Measurements from ENCODE around the gene MFN1. TPM values are rescaled to one million over a fixed set of nuclear protein-coding genes. Genes with fewer than 3 reads are reported as not detected.

Gene MFN1
- total RNA-seq, 2 donors from 2014 or later = 50.5 to 53.3 TPM

DNA sequence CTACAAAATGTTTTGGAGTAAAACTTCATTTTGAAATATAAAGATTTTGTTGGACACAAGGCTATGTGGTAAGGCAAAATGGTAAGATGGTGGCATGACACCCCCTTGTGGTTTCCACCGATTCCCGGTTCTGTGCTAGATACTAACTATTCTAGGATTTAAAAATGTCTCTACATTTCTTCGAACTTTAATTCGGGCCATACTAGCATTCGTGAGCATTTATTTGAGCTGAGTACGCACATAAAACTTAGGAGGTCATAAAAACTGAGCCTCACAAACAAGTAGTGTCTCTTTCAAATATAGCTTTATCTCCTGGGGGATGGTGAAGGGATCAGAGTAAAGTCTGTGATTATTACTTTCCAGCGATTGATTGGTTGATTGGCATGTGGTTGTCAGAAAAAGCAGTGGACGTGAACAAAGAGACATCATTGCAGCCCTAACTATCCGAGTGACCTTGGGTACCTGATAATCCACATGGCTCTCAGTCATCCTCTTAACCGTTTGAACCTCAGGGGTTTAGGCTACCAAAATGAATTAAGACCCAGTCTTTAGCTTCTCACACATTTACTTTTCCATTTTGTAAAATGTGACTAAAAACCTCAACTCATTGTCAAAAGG is 25.7 kb upstream of the MFN1 start:
- H3K27ac ChIP-seq = peak overlapping the region; percentile 90
- peak overlapping the region in 1 of 2 donors; percentile 61 for H3K9ac ChIP-seq (ENCODE audit: low read depth in 2 of 2, low read length in 2 of 2)
- peaks cover 15% of the 10 kb centered on the region for H3K4me1 ChIP-seq
- no peaks in the 10 kb centered on the region for H3K27me3 ChIP-seq
- DNase-seq = peak; percentile 54
- H3K4me3 ChIP-seq = peak overlapping the region; percentile 85
- no peaks in the 10 kb centered on the region for H3K9me3 ChIP-seq
- TF ChIP-seq, protein P1, sequence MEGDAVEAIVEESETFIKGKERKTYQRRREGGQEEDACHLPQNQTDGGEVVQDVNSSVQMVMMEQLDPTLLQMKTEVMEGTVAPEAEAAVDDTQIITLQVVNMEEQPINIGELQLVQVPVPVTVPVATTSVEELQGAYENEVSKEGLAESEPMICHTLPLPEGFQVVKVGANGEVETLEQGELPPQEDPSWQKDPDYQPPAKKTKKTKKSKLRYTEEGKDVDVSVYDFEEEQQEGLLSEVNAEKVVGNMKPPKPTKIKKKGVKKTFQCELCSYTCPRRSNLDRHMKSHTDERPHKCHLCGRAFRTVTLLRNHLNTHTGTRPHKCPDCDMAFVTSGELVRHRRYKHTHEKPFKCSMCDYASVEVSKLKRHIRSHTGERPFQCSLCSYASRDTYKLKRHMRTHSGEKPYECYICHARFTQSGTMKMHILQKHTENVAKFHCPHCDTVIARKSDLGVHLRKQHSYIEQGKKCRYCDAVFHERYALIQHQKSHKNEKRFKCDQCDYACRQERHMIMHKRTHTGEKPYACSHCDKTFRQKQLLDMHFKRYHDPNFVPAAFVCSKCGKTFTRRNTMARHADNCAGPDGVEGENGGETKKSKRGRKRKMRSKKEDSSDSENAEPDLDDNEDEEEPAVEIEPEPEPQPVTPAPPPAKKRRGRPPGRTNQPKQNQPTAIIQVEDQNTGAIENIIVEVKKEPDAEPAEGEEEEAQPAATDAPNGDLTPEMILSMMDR (IDR thresholded peaks at IDR 0.05) = peak; percentile 33
- no peaks in the 10 kb centered on the region for H3K36me3 ChIP-seq
- intact Hi-C loops (cut with DNase I) = loop anchor here (5.0 to 10.0 kb wide), 2 partner anchors 174 to 243 kb away; partner anchors contain the start of genes ACTL6A and PIK3CA

- no peaks in the 10 kb centered on the region for H3K9me3 ChIP-seq
- peak; percentile 78 for DNase-seq
- no peaks in the 10 kb centered on the region for H3K27me3 ChIP-seq
- H3K4me1 ChIP-seq = peaks cover 15% of the 10 kb centered on the region
- TF ChIP-seq, protein P1 (IDR thresholded peaks at IDR 0.05) = peak; percentile 76
- peak within 1 kb of the TSS; percentile 90 for H3K27ac ChIP-seq
- intact Hi-C loops (cut with DNase I) = loop anchor here (5.0 to 10.0 kb wide), 2 partner anchors 175 to 242 kb away; partner anchors contain the start of genes ACTL6A and PIK3CA
- H3K36me3 ChIP-seq = no peaks in the 10 kb centered on the region
- H3K9ac ChIP-seq (ENCODE audit: low read depth in 2 of 2, low read length in 2 of 2) = peak within 1 kb of the TSS; percentile 61 to 91
- peak within 1 kb of the TSS; percentile 85 for H3K4me3 ChIP-seq
Measured at GRCh38 chr3:179322286-179323196, 25.0 kb upstream of the MFN1 start, which contains the start of gene ZNF639. Gene ZNF639, plus strand, starts transcription at chr3:179323031. Its CDS starts 5,263 bp downstream, at chr3:179328294.

- H3K4me3 ChIP-seq = peak overlapping the region; percentile 85
- H3K9ac ChIP-seq (ENCODE audit: low read depth in 2 of 2, low read length in 2 of 2) = peak overlapping the region; percentile 61 to 91
- H3K36me3 ChIP-seq = no peaks in the 10 kb centered on the region
- TF ChIP-seq, protein P1 (IDR thresholded peaks at IDR 0.05) = no peak
- intact Hi-C loops (cut with DNase I) = loop anchor here (5.0 to 10.0 kb wide), 2 partner anchors 176 to 241 kb away; partner anchors contain the start of genes ACTL6A and PIK3CA
- peaks cover 15% of the 10 kb centered on the region for H3K4me1 ChIP-seq
- H3K27me3 ChIP-seq = no peaks in the 10 kb centered on the region
- no peaks in the 10 kb centered on the region for H3K9me3 ChIP-seq
- peak; percentile 74 for DNase-seq
- H3K27ac ChIP-seq = peak overlapping the region; percentile 90
Measured at GRCh38 chr3:179323197-179324110, 24.1 kb upstream of the MFN1 start.

DNA sequence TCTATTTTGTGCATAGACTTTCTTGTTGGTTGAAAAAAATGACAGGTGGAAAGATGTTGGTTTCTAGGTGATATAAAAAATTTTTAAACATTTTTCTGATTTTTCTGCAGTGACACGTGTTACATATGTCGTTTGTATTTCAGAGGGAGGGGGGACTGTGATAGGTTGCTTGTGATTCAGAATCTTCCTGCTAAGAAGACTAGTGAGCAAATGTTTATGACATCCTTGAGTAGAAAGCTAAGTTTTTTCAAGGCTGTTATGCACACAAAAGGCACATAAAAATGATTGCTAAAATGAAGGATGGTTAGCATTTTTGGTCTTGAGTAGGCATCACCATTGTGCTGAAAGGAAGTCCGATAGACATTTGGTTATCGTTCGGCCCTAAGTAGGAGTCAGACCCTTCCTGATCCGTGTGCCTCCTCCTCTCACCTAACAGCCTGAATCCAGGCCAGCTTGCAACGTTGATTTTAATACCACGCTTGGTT is 23.2 kb upstream of the MFN1 start:
- Histone ChIP-seq H3K4me3 (peak overlapping the region; percentile 85), H3K4me1 (peaks cover 15% of the 10 kb centered on the region), H3K36me3 (no peaks in the 10 kb centered on the region), H3K9ac (ENCODE audit: low read depth in 2 of 2, low read length in 2 of 2) (peak overlapping the region in 1 of 2 donors; percentile 61), H3K27ac (peak overlapping the region; percentile 90), H3K9me3 (no peaks in the 10 kb centered on the region), H3K27me3 (no peaks in the 10 kb centered on the region)
- no peak for DNase-seq
- TF ChIP-seq, protein P1 (IDR thresholded peaks at IDR 0.05) = no peak
- intact Hi-C loops (cut with DNase I) = loop anchor here (5.0 to 10.0 kb wide), 2 partner anchors 177 to 240 kb away; partner anchors contain the start of genes ACTL6A and PIK3CA
